ENCODE data around the gene SEZ6L. TPM values are rescaled to one million over a fixed set of nuclear protein-coding genes. Genes with fewer than 3 reads are reported as not detected.

The SEZ6L gene
- total RNA-seq, 1 experiment from 2014 or later = 0.13 TPM

DNA sequence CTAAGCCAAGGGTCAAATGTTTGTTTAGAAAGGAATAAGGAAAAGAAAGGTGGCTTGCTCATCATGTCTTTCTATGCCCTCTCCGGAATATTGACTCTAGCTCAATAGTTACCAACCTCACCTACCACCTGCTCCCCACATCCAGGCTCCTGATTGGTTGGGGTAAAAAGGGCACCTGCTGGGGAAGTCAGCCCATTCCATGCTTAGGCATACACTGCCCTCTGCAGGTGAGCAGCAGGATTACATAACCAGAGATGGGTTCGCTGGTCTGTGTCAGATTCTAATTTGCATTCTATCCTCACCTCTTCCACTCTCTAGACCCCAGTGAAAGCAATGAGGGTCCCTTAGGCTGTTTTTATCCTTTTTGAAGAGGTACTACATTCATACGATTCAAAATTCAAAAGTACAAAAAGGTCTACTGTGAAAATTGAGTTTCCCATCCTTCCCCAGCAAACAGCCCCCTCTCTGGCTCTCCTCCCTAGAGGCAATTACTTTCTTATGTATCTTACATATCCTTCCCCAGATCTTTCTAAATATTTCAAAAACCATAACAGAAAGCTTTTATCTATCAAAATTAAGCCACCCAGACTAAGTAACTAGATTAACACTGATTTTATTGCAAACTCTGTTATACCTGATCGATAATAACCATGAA, 161.8 kb downstream of the SEZ6L start:
- Histone ChIP-seq H4K20me1 (ENCODE audit: control insufficient read depth, insufficient read depth, insufficient read length) (no peaks in the 10 kb centered on the region), H3T11ph (ENCODE audit: low read length) (no peak overlapping the region), H4K91ac (ENCODE audit: insufficient read length, low read depth, low read length) (no peak overlapping the region), H3K56ac (ENCODE audit: insufficient read length, low read depth, low read length) (no peak overlapping the region), H3K23ac (ENCODE audit: insufficient read length, low read depth, low read length) (no peak overlapping the region), H3K79me1 (ENCODE audit: insufficient read depth, low read depth, low read length, poor library complexity, severe bottlenecking) (no peaks in the 10 kb centered on the region), H3K27ac (ENCODE audit: insufficient read length, low read depth, low read length) (no peak overlapping the region), H3K14ac (ENCODE audit: insufficient read depth, low read length) (no peak overlapping the region), H3K79me2 (ENCODE audit: insufficient read depth, low read length) (no peaks in the 10 kb centered on the region), H2AK5ac (ENCODE audit: insufficient read length, low read length) (no peak overlapping the region), H3K27me3 (ENCODE audit: insufficient read depth, low read length) (no peaks in the 10 kb centered on the region), H3K23me2 (ENCODE audit: insufficient read length, low read depth, low read length, poor library complexity, severe bottlenecking) (peaks cover 5% of the 10 kb centered on the region), H2BK12ac (ENCODE audit: insufficient read length, low read depth, low read length) (no peak overlapping the region), H4K8ac (replicated peaks; ENCODE audit: insufficient read length, low read depth, low read length) (no peak overlapping the region), H2BK15ac (ENCODE audit: low read depth, low read length) (no peak overlapping the region), H2BK5ac (ENCODE audit: insufficient read length, low read length) (no peak overlapping the region), H3K9me3 (ENCODE audit: control insufficient read depth, low read depth, low read length) (no peaks in the 10 kb centered on the region), H4K5ac (ENCODE audit: insufficient read length, low read depth, low read length) (no peak overlapping the region), H3K4ac (ENCODE audit: low read depth, low read length) (no peak overlapping the region), H3K9ac (ENCODE audit: extremely low read depth, insufficient read length, low read length) (no peak overlapping the region), H2BK20ac (ENCODE audit: low read depth, low read length, poor library complexity, severe bottlenecking) (no peak overlapping the region), H2AFZ (ENCODE audit: low read length) (no peak overlapping the region), H3K4me1 (ENCODE audit: insufficient read depth, low read length) (no peaks in the 10 kb centered on the region), H2BK120ac (ENCODE audit: low read depth, low read length, poor library complexity, severe bottlenecking) (no peak overlapping the region), H3K18ac (ENCODE audit: insufficient read length, low read depth, low read length) (no peak overlapping the region), H3K4me2 (ENCODE audit: insufficient read depth, insufficient read length, low read length) (no peak overlapping the region)
- WGBS (ENCODE audit: extremely low coverage, insufficient read length, low lambda C conversion rate) = no CpG with 5 or more reads among the region's 4 CpGs
- peak; percentile 84 for DNase-seq
- TF ChIP-seq, protein P1, sequence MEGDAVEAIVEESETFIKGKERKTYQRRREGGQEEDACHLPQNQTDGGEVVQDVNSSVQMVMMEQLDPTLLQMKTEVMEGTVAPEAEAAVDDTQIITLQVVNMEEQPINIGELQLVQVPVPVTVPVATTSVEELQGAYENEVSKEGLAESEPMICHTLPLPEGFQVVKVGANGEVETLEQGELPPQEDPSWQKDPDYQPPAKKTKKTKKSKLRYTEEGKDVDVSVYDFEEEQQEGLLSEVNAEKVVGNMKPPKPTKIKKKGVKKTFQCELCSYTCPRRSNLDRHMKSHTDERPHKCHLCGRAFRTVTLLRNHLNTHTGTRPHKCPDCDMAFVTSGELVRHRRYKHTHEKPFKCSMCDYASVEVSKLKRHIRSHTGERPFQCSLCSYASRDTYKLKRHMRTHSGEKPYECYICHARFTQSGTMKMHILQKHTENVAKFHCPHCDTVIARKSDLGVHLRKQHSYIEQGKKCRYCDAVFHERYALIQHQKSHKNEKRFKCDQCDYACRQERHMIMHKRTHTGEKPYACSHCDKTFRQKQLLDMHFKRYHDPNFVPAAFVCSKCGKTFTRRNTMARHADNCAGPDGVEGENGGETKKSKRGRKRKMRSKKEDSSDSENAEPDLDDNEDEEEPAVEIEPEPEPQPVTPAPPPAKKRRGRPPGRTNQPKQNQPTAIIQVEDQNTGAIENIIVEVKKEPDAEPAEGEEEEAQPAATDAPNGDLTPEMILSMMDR (conservative IDR thresholded peaks at IDR 0.05) = peak; percentile 97
- no peaks in the 10 kb centered on the region for H3K36me3 Mint-ChIP-seq (ENCODE audit: insufficient read depth in 1 of 3, low read depth in 3 of 3)
- peaks cover 0 to 2% of the 10 kb centered on the region in 2 experiments; a peak in 1 of 4 replicates for H3K4me1 Mint-ChIP-seq
- H3K9me3 Mint-ChIP-seq = peaks cover 0 to 3% of the 10 kb centered on the region in 2 experiments; a peak in 2 of 5 replicates
- peaks cover 40% of the 10 kb centered on the region for H3K27me3 Mint-ChIP-seq (ENCODE audit: low read depth)
- no peak overlapping the region for H3K27ac Mint-ChIP-seq
- no peak overlapping the region for H3K4me3 Mint-ChIP-seq
